ENCODE measurements around the gene USP10. TPM values are rescaled to one million over a fixed set of nuclear protein-coding genes. Genes with fewer than 3 reads are reported as not detected.

USP10 gene
- total RNA-seq, 2 donors from 2014 or later = 148 to 149 TPM

DNA sequence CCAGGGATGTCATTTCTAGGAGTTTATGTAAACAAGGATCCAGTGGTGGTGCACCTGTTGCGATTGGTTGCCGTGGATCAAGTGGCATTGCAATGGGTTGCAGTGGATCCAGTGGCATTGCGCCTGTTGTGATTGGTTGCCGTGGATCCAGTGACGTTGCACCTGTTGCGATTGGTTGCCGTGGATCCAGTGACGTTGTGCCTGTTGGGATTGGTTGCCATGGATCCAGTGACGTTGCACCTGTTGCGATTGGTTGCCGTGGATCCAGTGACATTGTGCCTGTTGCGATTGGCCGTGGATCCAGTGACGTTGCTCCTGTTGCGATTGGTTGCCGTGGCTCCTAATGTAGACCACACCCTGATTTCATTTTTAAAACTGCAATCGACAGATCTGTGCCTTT, 63.8 kb downstream of the USP10 start:
- no peaks in the 10 kb centered on the region for H3K9me3 ChIP-seq (ENCODE audit: control insufficient read depth, low read length)
- WGBS, 2 experiments (ENCODE audit: insufficient coverage in 1 of 2, insufficient read length in 1 of 2) = 95 to 98% methylated on average over 17 of the region's 17 CpGs
- H3K27ac ChIP-seq (ENCODE audit: low read depth, low read length) = no peak overlapping the region
- H3K36me3 ChIP-seq (ENCODE audit: control insufficient read depth, insufficient read depth, low read length) = peaks cover 91% of the 10 kb centered on the region
- H3K4me3 ChIP-seq (ENCODE audit: low read length) = no peak overlapping the region
- Mint-ChIP-seq H3K4me3 (no peak overlapping the region), H3K27ac (no peak overlapping the region), H3K4me1 (peaks cover 22% of the 10 kb centered on the region), H3K36me3 (ENCODE audit: low read depth) (peaks cover 61% of the 10 kb centered on the region), H3K27me3 (ENCODE audit: insufficient read depth) (no peaks in the 10 kb centered on the region), H3K9me3 (no peaks in the 10 kb centered on the region)
- no peaks in the 10 kb centered on the region for H3K4me1 ChIP-seq (ENCODE audit: control insufficient read depth, insufficient read depth, low read length)
- H3K27me3 ChIP-seq (ENCODE audit: control insufficient read depth, insufficient read depth, low read length, poor library complexity, severe bottlenecking) = no peaks in the 10 kb centered on the region
- TF ChIP-seq, protein P1, sequence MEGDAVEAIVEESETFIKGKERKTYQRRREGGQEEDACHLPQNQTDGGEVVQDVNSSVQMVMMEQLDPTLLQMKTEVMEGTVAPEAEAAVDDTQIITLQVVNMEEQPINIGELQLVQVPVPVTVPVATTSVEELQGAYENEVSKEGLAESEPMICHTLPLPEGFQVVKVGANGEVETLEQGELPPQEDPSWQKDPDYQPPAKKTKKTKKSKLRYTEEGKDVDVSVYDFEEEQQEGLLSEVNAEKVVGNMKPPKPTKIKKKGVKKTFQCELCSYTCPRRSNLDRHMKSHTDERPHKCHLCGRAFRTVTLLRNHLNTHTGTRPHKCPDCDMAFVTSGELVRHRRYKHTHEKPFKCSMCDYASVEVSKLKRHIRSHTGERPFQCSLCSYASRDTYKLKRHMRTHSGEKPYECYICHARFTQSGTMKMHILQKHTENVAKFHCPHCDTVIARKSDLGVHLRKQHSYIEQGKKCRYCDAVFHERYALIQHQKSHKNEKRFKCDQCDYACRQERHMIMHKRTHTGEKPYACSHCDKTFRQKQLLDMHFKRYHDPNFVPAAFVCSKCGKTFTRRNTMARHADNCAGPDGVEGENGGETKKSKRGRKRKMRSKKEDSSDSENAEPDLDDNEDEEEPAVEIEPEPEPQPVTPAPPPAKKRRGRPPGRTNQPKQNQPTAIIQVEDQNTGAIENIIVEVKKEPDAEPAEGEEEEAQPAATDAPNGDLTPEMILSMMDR (conservative IDR thresholded peaks at IDR 0.05) = no peak
- no peak overlapping the region for H3K9ac ChIP-seq (ENCODE audit: extremely low read depth, low read length, poor library complexity, severe bottlenecking)
- DNase-seq = peak; percentile 57

GRCh38 chr16:84764970-84765369, 65.2 kb downstream of the USP10 start:
- Histone ChIP-seq H3K9me3 (ENCODE audit: control insufficient read depth, low read length) (no peaks in the 10 kb centered on the region), H3K4me1 (ENCODE audit: control insufficient read depth, insufficient read depth, low read length) (no peaks in the 10 kb centered on the region), H3K27me3 (ENCODE audit: control insufficient read depth, insufficient read depth, low read length, poor library complexity, severe bottlenecking) (no peaks in the 10 kb centered on the region), H3K36me3 (ENCODE audit: control insufficient read depth, insufficient read depth, low read length) (peaks cover 91% of the 10 kb centered on the region), H3K9ac (ENCODE audit: extremely low read depth, low read length, poor library complexity, severe bottlenecking) (no peak overlapping the region), H3K4me3 (ENCODE audit: low read length) (no peak overlapping the region), H3K27ac (ENCODE audit: low read depth, low read length) (no peak overlapping the region)
- peaks cover 22% of the 10 kb centered on the region for H3K4me1 Mint-ChIP-seq
- no peak for DNase-seq
- H3K27ac Mint-ChIP-seq = no peak overlapping the region
- no peak overlapping the region for H3K4me3 Mint-ChIP-seq
- TF ChIP-seq, protein P1 (conservative IDR thresholded peaks at IDR 0.05) = no peak
- no peaks in the 10 kb centered on the region for H3K27me3 Mint-ChIP-seq (ENCODE audit: insufficient read depth)
- WGBS, 2 experiments (ENCODE audit: insufficient coverage in 1 of 2, insufficient read length in 1 of 2) = 86 to 96% methylated on average over 1 to 2 of the region's 2 CpGs
- H3K36me3 Mint-ChIP-seq (ENCODE audit: low read depth) = peaks cover 74% of the 10 kb centered on the region
- no peaks in the 10 kb centered on the region for H3K9me3 Mint-ChIP-seq

- peaks cover 75% of the 10 kb centered on the region for H3K36me3 Mint-ChIP-seq (ENCODE audit: low read depth)
Measured at GRCh38 chr16:84765616-84766580, 66.1 kb downstream of the USP10 start.

More at GRCh38 chr16:84765616-84766580, 66.1 kb downstream of the USP10 start:
- WGBS, 2 experiments (ENCODE audit: insufficient coverage in 1 of 2, insufficient read length in 1 of 2) = 93 to 94% methylated on average over 15 to 17 of the region's 17 CpGs
- Histone ChIP-seq H3K9ac (ENCODE audit: extremely low read depth, low read length, poor library complexity, severe bottlenecking) (no peak overlapping the region), H3K36me3 (ENCODE audit: control insufficient read depth, insufficient read depth, low read length) (peaks cover 89% of the 10 kb centered on the region), H3K27ac (ENCODE audit: low read depth, low read length) (no peak overlapping the region), H3K27me3 (ENCODE audit: control insufficient read depth, insufficient read depth, low read length, poor library complexity, severe bottlenecking) (no peaks in the 10 kb centered on the region), H3K4me1 (ENCODE audit: control insufficient read depth, insufficient read depth, low read length) (no peaks in the 10 kb centered on the region), H3K4me3 (ENCODE audit: low read length) (no peak overlapping the region), H3K9me3 (ENCODE audit: control insufficient read depth, low read length) (no peaks in the 10 kb centered on the region)
- H3K9me3 Mint-ChIP-seq = no peaks in the 10 kb centered on the region
- peaks cover 22% of the 10 kb centered on the region for H3K4me1 Mint-ChIP-seq
- TF ChIP-seq, protein P1 (conservative IDR thresholded peaks at IDR 0.05) = no peak
- DNase-seq = no peak
- no peaks in the 10 kb centered on the region for H3K27me3 Mint-ChIP-seq (ENCODE audit: insufficient read depth)
- H3K27ac Mint-ChIP-seq = peak overlapping the region; percentile 27
- H3K4me3 Mint-ChIP-seq = no peak overlapping the region
